Measurements from ENCODE around the gene FGL2. TPM values are rescaled to one million over a fixed set of nuclear protein-coding genes. Genes with fewer than 3 reads are reported as not detected.

The FGL2 gene
- total RNA-seq, result 100 to 1,000 TPM; 199 to 756 (median 378) TPM

- H3K27ac ChIP-seq, result peak within 1 kb of the TSS; percentile 79 to 90 (median 86)
- peaks cover 0 to 52% (median 2%) of the 10 kb centered on the region in 3 donors for H3K4me1 ChIP-seq
- TF ChIP-seq EP300 (IDR thresholded peaks at IDR 0.05) (no peak), CTCF (IDR thresholded peaks at IDR 0.05) (no peak), POLR2A (IDR thresholded peaks at IDR 0.05) (peak; percentile 79), POLR2AphosphoS5 (IDR thresholded peaks at IDR 0.05) (peak; percentile 92)
- H3K4me3 ChIP-seq, result peak within 1 kb of the TSS; percentile 61 to 75
- ATAC-seq, result peak; percentile 91
- H3K27me3 ChIP-seq, result no peaks in the 10 kb centered on the region
- H3K9me3 ChIP-seq, result no peaks in the 10 kb centered on the region
- peaks cover 0 to 6% of the 10 kb centered on the region in 2 donors for H3K36me3 ChIP-seq
- 1 to 4% methylated on average over 12 to 15 of the region's 15 CpGs for WGBS, 2 donors (ENCODE audit: low coverage in 1 of 2)
Observed at GRCh38 chr7:77199013-77199966, at the start of gene FGL2. Gene FGL2, minus strand, starts transcription at chr7:77199819. Its CDS starts 26 bp downstream, at chr7:77199793.

- no peak overlapping the region for H3K4me3 ChIP-seq
- WGBS, 2 donors (ENCODE audit: low coverage in 1 of 2), result 68 to 73% methylated on average over 3 of the region's 3 CpGs
- H3K4me1 ChIP-seq, result peaks cover 4 to 38% (median 10%) of the 10 kb centered on the region in 3 donors
- no peak for ATAC-seq
- TF ChIP-seq EP300 (IDR thresholded peaks at IDR 0.05) (no peak), CTCF (IDR thresholded peaks at IDR 0.05) (no peak), POLR2A (IDR thresholded peaks at IDR 0.05) (no peak), POLR2AphosphoS5 (IDR thresholded peaks at IDR 0.05) (no peak)
- H3K27ac ChIP-seq, result no peak overlapping the region
- no peaks in the 10 kb centered on the region for H3K27me3 ChIP-seq
- H3K9me3 ChIP-seq, result no peaks in the 10 kb centered on the region
- H3K36me3 ChIP-seq, result peaks cover 0 to 4% of the 10 kb centered on the region in 2 donors
Observed at GRCh38 chr7:77248154-77248553, 48.5 kb upstream of the FGL2 start.

- WGBS, 2 donors (ENCODE audit: low coverage in 1 of 2), result 35 to 40% methylated on average over 3 of the region's 3 CpGs
- TF ChIP-seq POLR2A (IDR thresholded peaks at IDR 0.05), result no peak
- no peak for TF ChIP-seq EP300 (IDR thresholded peaks at IDR 0.05)
- TF ChIP-seq CTCF (IDR thresholded peaks at IDR 0.05), result peak; percentile 70 to 91 (median 78)
- no peak for TF ChIP-seq POLR2AphosphoS5 (IDR thresholded peaks at IDR 0.05)
- ATAC-seq, result peak; percentile 53
Observed at GRCh38 chr7:77247206-77247850, 47.7 kb upstream of the FGL2 start.

GRCh38 chr7:77246026-77246640 lies 46.5 kb upstream of the FGL2 start:
- peaks cover 4 to 56% (median 13%) of the 10 kb centered on the region in 3 donors for H3K4me1 ChIP-seq
- peak overlapping the region; percentile 55 to 85 (median 74) for H3K27ac ChIP-seq
- 0 to 35% methylated on average over 1 to 5 of the region's 5 CpGs for WGBS, 2 donors (ENCODE audit: low coverage in 1 of 2)
- no peak for TF ChIP-seq EP300 (IDR thresholded peaks at IDR 0.05)
- no peak for TF ChIP-seq POLR2A (IDR thresholded peaks at IDR 0.05)
- no peak for TF ChIP-seq CTCF (IDR thresholded peaks at IDR 0.05)
- H3K4me3 ChIP-seq, result no peak overlapping the region
- ATAC-seq, result no peak
- peaks cover 0 to 4% of the 10 kb centered on the region in 2 donors for H3K36me3 ChIP-seq
- H3K27me3 ChIP-seq, result no peaks in the 10 kb centered on the region
- H3K9me3 ChIP-seq, result no peaks in the 10 kb centered on the region

More at GRCh38 chr7:77247206-77247850, 47.7 kb upstream of the FGL2 start:
- no peaks in the 10 kb centered on the region for H3K27me3 ChIP-seq
- H3K36me3 ChIP-seq, result peaks cover 0 to 4% of the 10 kb centered on the region in 2 donors
- peaks cover 4 to 46% (median 10%) of the 10 kb centered on the region in 3 donors for H3K4me1 ChIP-seq
- no peaks in the 10 kb centered on the region for H3K9me3 ChIP-seq
- no peak overlapping the region for H3K4me3 ChIP-seq
- peak overlapping the region in 1 of 4 donors; percentile 81 for H3K27ac ChIP-seq
